GM18505 (cell line): ENCODE data around the gene SLC32A1.

Experiments
- ATAC-seq: cut with Tn5 transposase; IDR thresholded peaks from one replicate; pipeline ENCODE4 v1.9.1; 2021; ENCODE audit not compliant: unreplicated experiment
- POLR2A ChIP-seq: IDR thresholded peaks from 4 replicates; pipeline ENCODE4 v1.6.1; 2011; ENCODE audit warnings: borderline replicate concordance; ENCODE audit not compliant: insufficient read depth, insufficient read length; ENCODE audit errors: extremely low read depth

The SLC32A1 gene

GRCh38 chr20:38729767-38730166 is 5.5 kb downstream of the SLC32A1 start:
- TF ChIP-seq POLR2A = no peak
- ATAC-seq = no peak

GRCh38 chr20:38730167-38730988 is 6.1 kb downstream of the SLC32A1 start:
- no peak for TF ChIP-seq POLR2A
- no peak for ATAC-seq

GRCh38 chr20:38730989-38731737 is 6.9 kb downstream of the SLC32A1 start:
- ATAC-seq = no peak
- TF ChIP-seq POLR2A = no peak

GRCh38 chr20:38731738-38732113 is 7.4 kb downstream of the SLC32A1 start:
- no peak for TF ChIP-seq POLR2A
- ATAC-seq = no peak

GRCh38 chr20:38732981-38733380 is 8.7 kb downstream of the SLC32A1 start:
- no peak for ATAC-seq
- TF ChIP-seq POLR2A = no peak

GRCh38 chr20:38735172-38735571 is 10.9 kb downstream of the SLC32A1 start:
- ATAC-seq = no peak
- no peak for TF ChIP-seq POLR2A

- no peak for ATAC-seq
- no peak for TF ChIP-seq POLR2A
Measured at GRCh38 chr20:38737887-38738286, 13.6 kb downstream of the SLC32A1 start.

- TF ChIP-seq POLR2A = no peak
- ATAC-seq = no peak
Measured at GRCh38 chr20:38745757-38746156, 21.5 kb downstream of the SLC32A1 start.

- no peak for TF ChIP-seq POLR2A
- no peak for ATAC-seq
Measured at GRCh38 chr20:38747495-38748096, 23.3 kb downstream of the SLC32A1 start.

GRCh38 chr20:38748097-38748860 is 24.0 kb downstream of the SLC32A1 start, which contains the start of gene ACTR5:
Gene ACTR5, plus strand, starts transcription at chr20:38748460. Its CDS starts 19 bp downstream, at chr20:38748479.
- peak; percentile 88 for ATAC-seq
- peak; percentile 72 for TF ChIP-seq POLR2A

- TF ChIP-seq POLR2A = no peak
- ATAC-seq = peak; percentile 29
Measured at GRCh38 chr20:38748861-38749149, 24.5 kb downstream of the SLC32A1 start.

GRCh38 chr20:38751360-38751976 is 27.2 kb downstream of the SLC32A1 start:
- no peak for ATAC-seq
- no peak for TF ChIP-seq POLR2A

- TF ChIP-seq POLR2A = no peak
- ATAC-seq = no peak
Measured at GRCh38 chr20:38752029-38752428, 27.7 kb downstream of the SLC32A1 start.
